Stimulated activated CD4-positive, alpha-beta T cell treated with anti-CD3 and anti-CD28 coated beads, Interleukin-2, amount 100 ng/mL, for 4 hours (primary cell): ENCODE data around the gene AEBP1.

Source experiments
- DNase-seq: peaks from one replicate; pipeline ENCODE4 v3.0.0-alpha.2; 2020; ENCODE audit warnings: low read depth

AEBP1 gene

GRCh38 chr7:44106311-44107065, 2.3 kb downstream of the AEBP1 start:
- no peak for DNase-seq

DNA sequence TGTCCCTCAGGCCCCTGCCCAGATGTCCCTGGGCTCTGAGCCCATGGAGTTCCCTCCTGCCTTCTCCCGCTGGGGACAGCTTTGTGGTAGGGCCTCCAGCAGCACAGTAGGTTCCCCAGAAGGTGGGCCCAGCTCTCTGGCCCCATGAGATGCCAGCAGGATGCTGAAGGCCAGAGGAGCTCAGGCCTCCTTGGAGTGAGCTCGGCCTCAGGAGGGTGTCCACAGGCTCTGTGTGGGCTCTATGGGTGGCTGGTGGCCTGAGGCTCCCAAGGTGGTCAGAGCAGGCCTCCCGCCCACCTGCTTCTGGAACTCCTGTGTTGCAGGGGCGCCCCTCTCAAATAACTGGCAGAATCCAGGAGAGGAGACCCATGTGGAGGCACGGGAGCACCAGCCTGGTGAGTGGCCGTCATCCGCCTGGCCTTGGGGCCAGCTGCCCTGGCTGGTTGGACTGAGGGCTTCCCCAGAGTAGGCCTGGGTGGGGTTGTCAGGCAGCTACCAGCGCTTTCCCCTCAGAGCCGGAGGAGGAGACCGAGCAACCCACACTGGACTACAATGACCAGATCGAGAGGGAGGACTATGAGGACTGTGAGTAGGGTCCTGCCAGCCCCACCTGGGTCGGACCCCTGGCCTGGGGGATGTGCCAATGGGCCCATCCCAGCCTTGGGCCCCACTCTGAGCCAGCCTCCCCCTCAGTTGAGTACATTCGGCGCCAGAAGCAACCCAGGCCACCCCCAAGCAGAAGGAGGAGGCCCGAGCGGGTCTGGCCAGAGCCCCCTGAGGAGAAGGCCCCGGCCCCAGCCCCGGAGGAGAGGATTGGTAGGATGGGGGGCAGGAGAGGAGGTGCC, 3.2 kb downstream of the AEBP1 start:
- no peak for DNase-seq

DNA sequence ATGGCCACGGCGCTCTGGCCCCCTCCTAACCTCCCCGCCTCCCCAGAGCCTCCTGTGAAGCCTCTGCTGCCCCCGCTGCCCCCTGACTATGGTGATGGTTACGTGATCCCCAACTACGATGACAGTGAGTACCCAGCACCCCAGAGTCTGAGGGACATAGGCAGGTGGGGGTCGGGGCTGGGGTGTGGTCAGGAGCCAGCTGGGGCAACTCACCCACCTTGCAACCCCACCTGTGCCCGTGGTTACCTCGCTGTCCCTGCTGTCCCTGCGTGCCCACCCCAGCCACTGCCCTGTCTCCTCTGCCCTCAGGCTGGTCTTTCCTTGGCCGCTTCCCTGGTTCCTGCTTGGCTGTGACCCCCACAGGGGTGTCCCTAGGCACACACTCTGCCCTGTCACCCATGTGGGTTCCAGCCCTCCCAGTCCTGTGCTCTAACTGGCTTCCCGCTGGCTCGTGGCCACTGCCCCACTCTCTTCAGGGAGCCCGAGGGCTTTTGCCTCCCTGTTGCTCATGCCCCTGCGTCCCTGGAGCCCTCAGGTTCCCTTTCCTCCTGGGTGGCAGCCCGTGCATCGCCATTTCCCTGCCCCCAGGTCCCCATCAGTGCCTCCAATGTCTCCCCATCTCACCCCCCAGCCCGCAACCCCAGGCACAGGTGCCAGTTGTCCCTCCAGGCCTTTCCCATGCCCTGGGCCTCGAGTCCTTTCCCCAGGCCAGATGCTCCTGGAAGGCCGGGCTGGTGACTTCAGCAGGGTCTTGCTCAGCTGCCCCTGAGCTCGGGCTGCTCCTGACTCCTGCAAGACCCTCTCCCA, 4.0 kb downstream of the AEBP1 start:
- DNase-seq, result no peak

GRCh38 chr7:44108768-44109750, 4.9 kb downstream of the AEBP1 start:
- DNase-seq, result no peak

GRCh38 chr7:44109991-44110390, 5.8 kb downstream of the AEBP1 start:
- DNase-seq, result no peak

DNA sequence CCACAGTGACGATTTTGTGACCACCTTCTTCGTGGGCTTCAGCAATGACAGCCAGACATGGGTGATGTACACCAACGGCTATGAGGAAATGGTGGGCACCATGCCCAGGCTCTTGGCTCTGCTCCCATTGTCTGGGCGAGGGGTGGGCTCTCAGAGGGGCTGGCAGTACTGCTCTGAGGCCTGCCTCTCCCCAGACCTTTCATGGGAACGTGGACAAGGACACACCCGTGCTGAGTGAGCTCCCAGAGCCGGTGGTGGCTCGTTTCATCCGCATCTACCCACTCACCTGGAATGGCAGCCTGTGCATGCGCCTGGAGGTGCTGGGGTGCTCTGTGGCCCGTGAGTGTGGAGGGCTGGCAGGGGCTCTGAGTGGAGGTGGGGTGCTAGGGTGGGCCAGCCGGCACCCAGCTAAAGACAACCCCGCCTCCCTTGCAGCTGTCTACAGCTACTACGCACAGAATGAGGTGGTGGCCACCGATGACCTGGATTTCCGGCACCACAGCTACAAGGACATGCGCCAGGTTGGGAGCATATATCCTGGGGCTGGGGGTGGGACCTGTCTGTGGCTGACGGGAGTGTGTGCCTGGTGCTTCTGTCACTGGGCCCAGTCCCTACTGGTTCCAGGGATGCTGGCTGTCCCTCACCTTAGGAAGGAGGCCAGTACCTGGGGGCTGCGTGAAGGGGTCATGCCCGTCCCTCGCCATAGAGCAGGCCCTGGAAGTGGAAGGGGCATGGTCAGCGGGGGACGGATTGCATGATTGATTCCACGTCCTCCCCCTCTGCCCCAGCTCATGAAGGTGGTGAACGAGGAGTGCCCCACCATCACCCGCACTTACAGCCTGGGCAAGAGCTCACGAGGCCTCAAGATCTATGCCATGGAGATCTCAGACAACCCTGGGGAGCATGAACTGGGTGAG, 6.8 kb downstream of the AEBP1 start:
- DNase-seq, result no peak

DNA sequence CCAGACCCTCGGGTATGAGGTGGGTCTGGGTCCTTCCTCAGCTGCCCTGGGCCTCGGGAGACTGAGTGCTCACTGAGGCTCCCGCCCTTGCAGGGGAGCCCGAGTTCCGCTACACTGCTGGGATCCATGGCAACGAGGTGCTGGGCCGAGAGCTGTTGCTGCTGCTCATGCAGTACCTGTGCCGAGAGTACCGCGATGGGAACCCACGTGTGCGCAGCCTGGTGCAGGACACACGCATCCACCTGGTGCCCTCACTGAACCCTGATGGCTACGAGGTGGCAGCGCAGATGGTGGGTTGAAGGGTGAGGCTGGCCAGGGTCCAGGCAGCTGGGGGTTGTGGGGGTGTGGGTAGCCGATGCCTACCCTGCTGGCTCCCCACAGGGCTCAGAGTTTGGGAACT, 7.6 kb downstream of the AEBP1 start:
- no peak for DNase-seq

GRCh38 chr7:44112231-44112996, 8.3 kb downstream of the AEBP1 start:
- DNase-seq, result no peak

DNA sequence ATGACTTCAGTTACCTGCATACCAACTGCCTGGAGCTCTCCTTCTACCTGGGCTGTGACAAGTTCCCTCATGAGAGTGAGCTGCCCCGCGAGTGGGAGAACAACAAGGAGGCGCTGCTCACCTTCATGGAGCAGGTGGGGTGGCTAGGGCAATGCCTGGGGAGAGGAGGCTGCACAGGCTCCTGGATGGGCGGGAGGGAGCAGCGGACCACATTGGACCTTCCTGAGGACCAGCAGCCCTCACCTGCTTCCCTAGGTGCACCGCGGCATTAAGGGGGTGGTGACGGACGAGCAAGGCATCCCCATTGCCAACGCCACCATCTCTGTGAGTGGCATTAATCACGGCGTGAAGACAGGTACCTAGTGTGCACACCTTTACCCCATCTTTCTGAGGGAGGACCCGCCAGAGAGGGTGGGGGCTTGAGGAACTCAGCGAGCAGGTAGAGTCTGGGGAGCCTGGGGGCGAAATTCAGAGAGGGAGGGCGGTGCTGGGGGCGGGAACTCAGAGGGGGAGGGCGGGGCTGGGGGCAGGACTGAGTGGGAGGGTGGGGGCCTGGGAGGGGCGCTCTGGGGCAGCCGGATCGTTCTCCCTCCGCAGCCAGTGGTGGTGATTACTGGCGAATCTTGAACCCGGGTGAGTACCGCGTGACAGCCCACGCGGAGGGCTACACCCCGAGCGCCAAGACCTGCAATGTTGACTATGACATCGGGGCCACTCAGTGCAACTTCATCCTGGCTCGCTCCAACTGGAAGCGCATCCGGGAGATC, 9.0 kb downstream of the AEBP1 start:
- DNase-seq, result no peak

DNA sequence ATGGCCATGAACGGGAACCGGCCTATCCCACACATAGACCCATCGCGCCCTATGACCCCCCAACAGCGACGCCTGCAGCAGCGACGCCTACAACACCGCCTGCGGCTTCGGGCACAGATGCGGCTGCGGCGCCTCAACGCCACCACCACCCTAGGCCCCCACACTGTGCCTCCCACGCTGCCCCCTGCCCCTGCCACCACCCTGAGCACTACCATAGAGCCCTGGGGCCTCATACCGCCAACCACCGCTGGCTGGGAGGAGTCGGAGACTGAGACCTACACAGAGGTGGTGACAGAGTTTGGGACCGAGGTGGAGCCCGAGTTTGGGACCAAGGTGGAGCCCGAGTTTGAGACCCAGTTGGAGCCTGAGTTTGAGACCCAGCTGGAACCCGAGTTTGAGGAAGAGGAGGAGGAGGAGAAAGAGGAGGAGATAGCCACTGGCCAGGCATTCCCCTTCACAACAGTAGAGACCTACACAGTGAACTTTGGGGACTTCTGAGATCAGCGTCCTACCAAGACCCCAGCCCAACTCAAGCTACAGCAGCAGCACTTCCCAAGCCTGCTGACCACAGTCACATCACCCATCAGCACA, 9.7 kb downstream of the AEBP1 start:
- no peak for DNase-seq

DNA sequence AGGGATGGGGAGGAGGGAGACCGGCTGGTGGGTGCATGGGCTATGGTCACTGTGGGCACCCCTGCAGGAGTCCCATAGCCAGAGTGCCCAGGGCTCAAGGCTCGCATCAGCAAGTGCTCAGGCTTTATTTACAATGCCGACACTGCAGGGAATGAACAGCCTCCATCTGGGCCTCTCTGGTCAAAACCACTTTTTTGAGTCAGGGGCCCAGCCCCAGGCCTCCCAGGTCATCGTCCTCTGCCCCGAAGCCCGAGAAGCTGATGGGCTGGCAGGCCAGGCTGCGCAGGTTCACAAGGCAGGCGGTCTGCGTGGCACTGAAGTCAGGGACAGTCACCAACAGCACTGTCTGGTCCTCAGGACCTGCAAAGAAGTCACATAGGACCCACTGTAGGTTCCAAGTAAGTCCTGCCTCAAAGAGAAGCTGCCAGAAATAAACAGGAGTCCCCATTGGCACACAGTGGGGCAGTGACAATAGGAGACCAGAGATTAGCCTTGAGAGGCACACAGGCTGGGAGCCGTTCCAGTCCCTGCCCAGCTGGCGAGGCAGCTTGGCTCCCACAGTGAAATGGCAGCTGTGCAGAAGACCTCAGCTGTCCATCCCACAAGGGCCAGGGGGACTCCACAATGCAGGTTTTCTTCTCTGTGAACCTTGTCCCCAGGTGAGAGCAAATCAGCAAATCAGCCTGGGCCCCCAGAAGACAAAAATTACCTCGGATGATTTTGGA, 10.6 kb downstream of the AEBP1 start:
- DNase-seq, result no peak

- no peak for DNase-seq
Measured at GRCh38 chr7:44116087-44116788, 12.1 kb downstream of the AEBP1 start.

DNA sequence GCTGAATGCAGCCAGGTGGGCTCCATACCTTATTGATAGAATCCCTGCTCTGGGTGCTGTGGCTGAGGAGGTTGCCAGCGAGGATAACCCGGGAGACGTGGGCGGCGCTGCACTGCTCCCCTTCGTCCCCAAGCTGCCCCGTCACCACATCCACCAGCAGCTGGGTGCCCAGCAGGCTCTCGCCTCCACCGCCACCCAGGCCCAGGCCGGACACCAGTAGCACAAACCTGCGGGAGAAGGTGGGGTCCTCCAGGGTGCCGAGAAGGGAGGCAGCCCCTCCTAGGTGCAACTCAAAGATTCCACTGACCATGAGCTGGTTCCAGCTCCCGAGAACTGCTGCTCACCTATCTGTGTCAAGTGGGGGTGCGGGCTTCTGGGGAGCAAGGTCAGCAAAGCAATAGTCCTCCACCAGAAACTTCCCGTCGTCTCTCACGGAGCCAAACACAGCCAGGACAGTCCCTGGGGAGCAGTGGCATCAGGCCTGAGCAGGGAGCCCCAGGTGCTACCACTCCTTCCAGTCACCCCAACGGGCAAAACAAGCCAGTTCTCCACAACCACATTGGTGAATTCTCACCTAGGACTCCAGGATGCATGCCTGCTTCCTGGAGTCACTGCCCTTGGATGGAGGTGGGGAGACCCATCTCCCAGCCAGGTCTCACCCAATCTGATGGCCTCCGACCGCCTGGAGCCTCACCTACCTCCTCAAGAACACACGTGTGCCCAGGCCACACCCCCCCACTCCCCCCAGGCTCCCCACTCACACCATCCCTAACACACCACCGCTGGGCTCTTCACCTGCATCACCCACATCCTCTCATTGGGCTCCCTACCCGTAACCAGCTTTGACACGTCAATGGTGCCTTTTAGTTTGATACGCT, 12.9 kb downstream of the AEBP1 start:
- DNase-seq, result no peak

GRCh38 chr7:44117801-44118429, 13.8 kb downstream of the AEBP1 start:
- DNase-seq, result no peak

GRCh38 chr7:44119829-44120380, 15.8 kb downstream of the AEBP1 start:
- no peak for DNase-seq
